Upper lobe of left lung (tissue), 6 donors: Measurements from ENCODE around the gene RBM4. TPM values are rescaled to one million over a fixed set of nuclear protein-coding genes. Genes with fewer than 3 reads are reported as not detected.

Experiments
- ATAC-seq, 2 donors: fragments of 200-7000 bp; cut with Tn5 transposase; one replicate each; pipeline ENCODE4 v1.9.1; 2022; ENCODE audit warnings: mild to moderate bottlenecking in 2 of 2, moderate library complexity in 2 of 2; ENCODE audit not compliant: low FRiP score in 2 of 2
- DNase-seq, 2 donors: peaks; one replicate each; pipeline ENCODE4 v3.0.0-alpha.2; 2019 to 2020
- H3K27ac ChIP-seq, 4 donors: fragments of 200-600 bp; sonication (generic); one replicate each; pipeline ENCODE4 v1.5.1; 2016 to 2019
- H3K27me3 ChIP-seq, 4 donors: fragments of 200-600 bp; sonication (generic); one replicate each; pipeline ENCODE4 v1.5.1; 2017 to 2019
- H3K36me3 ChIP-seq, 4 donors: fragments of 200-600 bp; sonication (generic); one replicate each; pipeline ENCODE4 v1.5.1; 2016 to 2019
- H3K4me1 ChIP-seq, 4 donors: fragments of 200-600 bp; sonication (generic); one replicate each; pipeline ENCODE4 v1.5.1; 2018 to 2019
- H3K4me3 ChIP-seq, 4 donors: fragments of 200-600 bp; sonication (generic); one replicate each; pipeline ENCODE4 v1.5.1; 2017 to 2019; ENCODE audit warnings: mild to moderate bottlenecking in 2 of 4, moderate library complexity in 1 of 4
- H3K9me3 ChIP-seq, 4 donors: fragments of 200-600 bp; sonication (generic); one replicate each; pipeline ENCODE4 v1.5.1; 2018 to 2019
- EP300 ChIP-seq, 4 donors: sonication (generic); formaldehyde crosslinking; IDR thresholded peaks; one replicate each; pipeline ENCODE4 v1.5.1; 2017; ENCODE audit warnings: antibody characterized with exemption in 4 of 4, control low read depth in 2 of 4
- POLR2A ChIP-seq, 4 donors: fragments of 450-650 bp; IDR thresholded peaks; one replicate each; pipeline ENCODE4 v1.5.1; 2016 to 2017; ENCODE audit warnings: antibody characterized with exemption in 4 of 4, mild to moderate bottlenecking in 2 of 4
- POLR2AphosphoS5 ChIP-seq, 2 donors: sonication (generic); formaldehyde crosslinking; IDR thresholded peaks; one replicate each; pipeline ENCODE4 v1.5.1; 2017; ENCODE audit warnings: antibody characterized with exemption in 2 of 2
- WGBS, 2 donors: methylation state at CpG; one replicate each; pipeline ENCODE4 v1.1.5; 2017 to 2018; 5-methylcytosine and 5-hydroxymethylcytosine counted together
- total RNA-seq, 6 donors: library from RNA; depleted of rRNA in 4 of 6; stranded (reverse); fragments of >200 nt in 4 of 6; gene quantifications; one replicate each; pipeline versions ENCODE4 v1.1.0 to v1.2.1, GENCODE V29; 2016 to 2021
- TF ChIP-seq, protein P1 (sequence below), 6 experiments: fragments of 450-650 bp in 4 of 6; fragments of 200-600 bp in 2 of 6; sonication (generic) in 2 of 6; IDR thresholded peaks; one replicate each; pipeline ENCODE4 v1.5.1; 2016 to 2019; ENCODE audit warnings: antibody characterized with exemption in 6 of 6
- donor health status: DM: no; HTN: no; CAD: no; lungs with moderate emphysema.
- donor health status: DM: no; HTN: yes; CAD: no; lungs with severe emphysema.

RBM4 gene
- total RNA-seq, 6 donors from 2014 or later, result 62.4 to 103 (median 90.2) TPM

DNA sequence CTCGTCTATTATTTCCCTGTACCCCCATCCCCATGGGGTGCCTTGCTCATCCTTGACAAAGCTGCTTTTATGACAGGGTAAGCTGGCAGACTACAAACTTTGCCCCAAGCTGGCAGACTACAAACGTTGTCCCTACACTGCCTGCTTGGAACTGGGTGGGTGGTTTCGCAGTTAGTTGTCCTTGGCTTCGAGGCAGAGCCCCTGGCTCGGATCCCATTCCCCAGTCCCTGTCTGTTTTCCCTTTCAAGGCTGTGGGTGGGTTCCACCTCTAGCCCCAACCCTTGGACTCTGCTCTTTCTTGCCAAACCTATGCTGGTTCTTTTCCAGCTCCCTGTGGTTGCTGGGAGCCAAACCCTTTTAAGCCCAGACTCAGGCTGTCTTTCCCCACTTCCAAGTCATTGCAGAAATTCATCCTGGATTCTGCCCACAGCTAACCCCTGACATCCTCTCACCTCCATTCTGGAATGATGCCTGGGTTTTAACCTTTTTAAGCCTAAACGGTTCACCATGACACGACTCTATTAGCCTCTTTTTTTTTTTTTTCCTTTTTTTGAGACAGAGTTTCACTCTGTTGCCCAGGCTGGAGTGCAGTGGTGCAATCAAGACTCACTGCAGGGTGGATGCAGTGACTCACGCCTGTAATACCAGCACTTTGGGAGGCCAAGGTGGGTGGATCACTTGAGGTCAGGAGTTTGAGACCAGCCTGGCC is 31.2 kb upstream of the RBM4 start:
- 74 to 75% methylated on average over 8 of the region's 8 CpGs for WGBS, 2 donors

DNA sequence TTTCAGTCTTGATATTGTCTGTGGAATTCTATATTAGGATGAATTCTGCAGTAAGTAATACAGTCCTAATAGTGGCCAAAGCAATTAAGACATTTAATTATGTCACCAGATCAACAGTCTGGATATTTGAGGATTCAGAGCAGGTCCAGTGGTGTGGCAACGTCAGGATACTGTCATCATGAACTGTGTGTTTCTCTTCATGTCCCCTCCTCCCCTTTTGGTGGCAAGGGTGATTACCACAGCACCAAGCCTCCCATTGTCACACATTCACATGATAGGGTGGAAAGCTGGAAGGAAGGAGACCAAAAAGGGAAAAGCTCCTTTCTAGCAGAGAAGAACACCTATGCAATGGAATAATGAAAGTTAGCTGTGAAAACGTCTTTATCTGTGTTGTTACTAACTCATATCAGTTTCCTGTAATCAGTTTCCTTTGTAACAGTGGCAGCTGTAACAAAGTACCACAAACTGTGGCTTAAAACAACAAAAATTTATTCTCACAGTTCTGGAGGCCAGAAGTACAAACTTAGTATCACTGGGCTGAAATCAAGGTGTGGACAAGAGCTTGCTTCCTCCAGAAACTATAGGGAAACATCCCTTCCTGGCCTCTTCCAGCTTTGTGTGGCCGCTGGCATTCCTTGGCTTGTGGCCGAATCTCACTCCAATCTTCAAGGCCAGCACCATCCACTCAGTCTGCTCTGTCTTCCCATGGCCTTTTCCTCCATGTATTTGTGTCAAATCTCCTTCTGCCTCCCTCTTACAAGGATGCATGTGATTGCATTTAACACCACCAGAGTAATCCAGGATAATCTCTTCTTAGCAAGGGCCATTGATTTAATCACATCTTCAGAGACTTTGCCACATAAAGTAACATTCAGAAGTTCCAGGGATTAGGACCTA is 28.5 kb upstream of the RBM4 start:
- 60 to 63% methylated on average over 4 of the region's 4 CpGs for WGBS, 2 donors
- TF ChIP-seq POLR2AphosphoS5 (IDR thresholded peaks at IDR 0.05) (no peak), EP300 (IDR thresholded peaks at IDR 0.05) (no peak), POLR2A (IDR thresholded peaks at IDR 0.05) (no peak)
- TF ChIP-seq, protein P1, sequence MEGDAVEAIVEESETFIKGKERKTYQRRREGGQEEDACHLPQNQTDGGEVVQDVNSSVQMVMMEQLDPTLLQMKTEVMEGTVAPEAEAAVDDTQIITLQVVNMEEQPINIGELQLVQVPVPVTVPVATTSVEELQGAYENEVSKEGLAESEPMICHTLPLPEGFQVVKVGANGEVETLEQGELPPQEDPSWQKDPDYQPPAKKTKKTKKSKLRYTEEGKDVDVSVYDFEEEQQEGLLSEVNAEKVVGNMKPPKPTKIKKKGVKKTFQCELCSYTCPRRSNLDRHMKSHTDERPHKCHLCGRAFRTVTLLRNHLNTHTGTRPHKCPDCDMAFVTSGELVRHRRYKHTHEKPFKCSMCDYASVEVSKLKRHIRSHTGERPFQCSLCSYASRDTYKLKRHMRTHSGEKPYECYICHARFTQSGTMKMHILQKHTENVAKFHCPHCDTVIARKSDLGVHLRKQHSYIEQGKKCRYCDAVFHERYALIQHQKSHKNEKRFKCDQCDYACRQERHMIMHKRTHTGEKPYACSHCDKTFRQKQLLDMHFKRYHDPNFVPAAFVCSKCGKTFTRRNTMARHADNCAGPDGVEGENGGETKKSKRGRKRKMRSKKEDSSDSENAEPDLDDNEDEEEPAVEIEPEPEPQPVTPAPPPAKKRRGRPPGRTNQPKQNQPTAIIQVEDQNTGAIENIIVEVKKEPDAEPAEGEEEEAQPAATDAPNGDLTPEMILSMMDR (IDR thresholded peaks at IDR 0.05), result no peak
- no peak for DNase-seq

More for the DNA sequence above, 31.2 kb upstream of the RBM4 start:
- H3K9me3 ChIP-seq, result no peaks in the 10 kb centered on the region
- no peak overlapping the region for H3K4me3 ChIP-seq
- H3K4me1 ChIP-seq, result no peaks in the 10 kb centered on the region
- no peak for TF ChIP-seq POLR2AphosphoS5 (IDR thresholded peaks at IDR 0.05)
- no peak for TF ChIP-seq POLR2A (IDR thresholded peaks at IDR 0.05)
- TF ChIP-seq, protein P1 (IDR thresholded peaks at IDR 0.05), result no peak
- no peak for TF ChIP-seq EP300 (IDR thresholded peaks at IDR 0.05)
- DNase-seq, result no peak
- no peaks in the 10 kb centered on the region for H3K27me3 ChIP-seq
- peak; percentile 25 to 88 for ATAC-seq
- peaks cover 0 to 34% (median 18%) of the 10 kb centered on the region in 4 donors for H3K36me3 ChIP-seq
- H3K27ac ChIP-seq, result peak overlapping the region in 1 of 4 donors; percentile 5

DNA sequence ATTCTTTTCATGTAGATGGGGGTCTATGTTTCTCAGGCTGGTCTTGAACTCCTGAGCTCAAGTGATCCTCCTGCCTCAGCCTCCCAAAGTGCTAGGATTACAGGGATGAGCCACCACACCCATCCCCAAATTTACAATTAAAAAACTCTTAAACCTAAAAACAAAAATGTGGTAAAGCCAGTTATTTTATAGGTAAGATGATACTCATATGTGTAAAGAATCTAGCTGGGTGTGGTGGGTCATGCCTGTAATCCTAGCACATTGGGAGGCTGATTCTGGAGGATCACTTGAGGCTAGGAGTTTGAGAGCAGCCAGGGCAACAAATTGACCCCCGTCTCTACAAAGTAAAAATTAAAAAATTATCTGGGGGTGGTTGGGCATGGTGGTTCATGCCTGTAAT is 26.0 kb upstream of the RBM4 start:
- 85 to 95% methylated on average over 1 of the region's 1 CpG for WGBS, 2 donors
- TF ChIP-seq EP300 (IDR thresholded peaks at IDR 0.05) (no peak), POLR2A (IDR thresholded peaks at IDR 0.05) (no peak), POLR2AphosphoS5 (IDR thresholded peaks at IDR 0.05) (no peak)
- TF ChIP-seq, protein P1 (IDR thresholded peaks at IDR 0.05), result no peak
- ATAC-seq, result no peak

More for the DNA sequence above, 28.5 kb upstream of the RBM4 start:
- no peaks in the 10 kb centered on the region for H3K4me1 ChIP-seq
- no peaks in the 10 kb centered on the region for H3K9me3 ChIP-seq
- H3K36me3 ChIP-seq, result peaks cover 0 to 15% (median 11%) of the 10 kb centered on the region in 4 donors
- no peak for ATAC-seq
- no peak overlapping the region for H3K4me3 ChIP-seq
- no peaks in the 10 kb centered on the region for H3K27me3 ChIP-seq
- H3K27ac ChIP-seq, result no peak overlapping the region

DNA sequence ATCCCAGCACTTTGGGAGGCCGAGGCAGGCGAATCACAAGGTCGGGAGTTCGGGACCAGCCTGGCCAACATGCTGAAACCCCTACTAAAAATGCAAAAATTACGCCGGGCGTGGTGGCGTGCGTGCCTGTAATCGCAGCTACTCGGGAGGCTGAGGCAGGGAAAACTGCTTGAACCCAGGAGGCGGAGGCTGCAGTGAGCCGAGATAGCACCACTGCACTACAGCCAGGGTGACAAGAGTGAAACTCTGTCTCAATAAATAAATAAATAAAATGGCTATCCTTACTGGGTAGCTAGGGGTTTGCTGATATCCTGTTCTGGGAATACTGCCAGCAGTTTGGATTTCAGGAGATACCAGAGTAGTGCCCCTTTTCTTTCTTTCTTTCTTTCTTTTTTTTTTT is 24.4 kb upstream of the RBM4 start:
- peaks cover 21 to 26% (median 23%) of the 10 kb centered on the region in 4 donors for H3K4me1 ChIP-seq
- peaks cover 0 to 13% (median 0%) of the 10 kb centered on the region in 4 donors for H3K36me3 ChIP-seq
- 92 to 95% methylated on average over 13 of the region's 13 CpGs for whole genome bisulfite sequencing, 2 donors
- no peaks in the 10 kb centered on the region for H3K27me3 ChIP-seq
- H3K4me3 ChIP-seq, result no peak overlapping the region
- no peaks in the 10 kb centered on the region for H3K9me3 ChIP-seq
- ATAC-seq (no peak), DNase-seq (no peak)
- TF ChIP-seq POLR2A (IDR thresholded peaks at IDR 0.05), result no peak
- no peak for TF ChIP-seq POLR2AphosphoS5 (IDR thresholded peaks at IDR 0.05)
- TF ChIP-seq, protein P1 (IDR thresholded peaks at IDR 0.05), result no peak
- no peak for TF ChIP-seq EP300 (IDR thresholded peaks at IDR 0.05)
- no peak overlapping the region for H3K27ac ChIP-seq

More for the DNA sequence above, 26.0 kb upstream of the RBM4 start:
- no peaks in the 10 kb centered on the region for H3K27me3 ChIP-seq
- no peak overlapping the region for H3K4me3 ChIP-seq
- peaks cover 7 to 11% (median 9%) of the 10 kb centered on the region in 4 donors for H3K4me1 ChIP-seq
- no peak overlapping the region for H3K27ac ChIP-seq
- no peaks in the 10 kb centered on the region for H3K9me3 ChIP-seq
- no peak for DNase-seq
- no peaks in the 10 kb centered on the region for H3K36me3 ChIP-seq
